Endothelial cell (in vitro differentiated cells): Measurements from ENCODE around the gene MYADM. TPM values are rescaled to one million over a fixed set of nuclear protein-coding genes. Genes with fewer than 3 reads are reported as not detected.
A peak's percentile ranks its signal among the peaks of the same experiment; 100 is the strongest.

ENCODE experiments used
- DNase-seq: peaks from one replicate; pipeline ENCODE4 v3.0.0; 2021; ENCODE audit warnings: low spot score
- H3K27ac Mint-ChIP-seq: one replicate; pipeline ENCODE4 v1.8.0; 2021; ENCODE audit warnings: mixed read lengths, inconsistent platforms; ENCODE audit not compliant: unreplicated experiment
- H3K27me3 Mint-ChIP-seq: one replicate; pipeline ENCODE4 v1.8.0; 2021; ENCODE audit warnings: mild to moderate bottlenecking, moderate library complexity, mixed read lengths, inconsistent platforms; ENCODE audit not compliant: unreplicated experiment
- H3K36me3 Mint-ChIP-seq: one replicate; pipeline ENCODE4 v1.8.0; 2021; ENCODE audit warnings: mild to moderate bottlenecking, low read depth, mixed read lengths, inconsistent platforms; ENCODE audit not compliant: unreplicated experiment
- H3K4me1 Mint-ChIP-seq: one replicate; pipeline ENCODE4 v1.8.0; 2021; ENCODE audit warnings: mild to moderate bottlenecking, mixed read lengths, inconsistent platforms; ENCODE audit not compliant: unreplicated experiment
- H3K4me3 Mint-ChIP-seq: one replicate; pipeline ENCODE4 v1.8.0; 2021; ENCODE audit warnings: mild to moderate bottlenecking, mixed read lengths, inconsistent platforms; ENCODE audit not compliant: unreplicated experiment
- H3K9me3 Mint-ChIP-seq: one replicate; pipeline ENCODE4 v1.8.0; 2021; ENCODE audit warnings: mixed read lengths, inconsistent platforms; ENCODE audit not compliant: unreplicated experiment
- CTCF ChIP-seq: fragments of 200-600 bp; sonication (generic); IDR thresholded peaks from one replicate; pipeline ENCODE4 v1.5.0; 2021; ENCODE audit warnings: antibody characterized with exemption; ENCODE audit not compliant: unreplicated experiment
- total RNA-seq: library from RNA; stranded (reverse); fragmentation: NEBNext Ultra II Directional; extraction: Animal tissue kit (Norgen Biotek cat#: 25700); gene quantifications from one replicate; pipeline ENCODE4 v1.2.1, GENCODE V29; 2021; ENCODE audit not compliant: unreplicated experiment

MYADM gene
- total RNA-seq, 1 donor from 2014 or later: 123 TPM

- H3K9me3 Mint-ChIP-seq: peaks cover 4% of the 10 kb centered on the region
- TF ChIP-seq CTCF: no peak
- peak overlapping the region; percentile 24 for H3K27ac Mint-ChIP-seq
- H3K36me3 Mint-ChIP-seq: no peaks in the 10 kb centered on the region
- no peak overlapping the region for H3K4me3 Mint-ChIP-seq
- peaks cover 24% of the 10 kb centered on the region for H3K27me3 Mint-ChIP-seq
- DNase-seq: no peak
- H3K4me1 Mint-ChIP-seq: peaks cover 23% of the 10 kb centered on the region
Measured at GRCh38 chr19:53903055-53903680, 35.5 kb downstream of the MYADM start.

GRCh38 chr19:53904909-53905308 is 37.2 kb downstream of the MYADM start:
- H3K4me1 Mint-ChIP-seq: peaks cover 21% of the 10 kb centered on the region
- no peak for DNase-seq
- no peak overlapping the region for H3K27ac Mint-ChIP-seq
- H3K27me3 Mint-ChIP-seq: peaks cover 29% of the 10 kb centered on the region
- peaks cover 4% of the 10 kb centered on the region for H3K36me3 Mint-ChIP-seq
- no peak overlapping the region for H3K4me3 Mint-ChIP-seq
- TF ChIP-seq CTCF: no peak
- peaks cover 4% of the 10 kb centered on the region for H3K9me3 Mint-ChIP-seq

GRCh38 chr19:53905787-53906186 is 38.1 kb downstream of the MYADM start:
- Mint-ChIP-seq H3K4me1 (peaks cover 27% of the 10 kb centered on the region), H3K27ac (no peak overlapping the region), H3K9me3 (peaks cover 4% of the 10 kb centered on the region), H3K36me3 (peaks cover 8% of the 10 kb centered on the region), H3K4me3 (no peak overlapping the region), H3K27me3 (peaks cover 35% of the 10 kb centered on the region)
- TF ChIP-seq CTCF: no peak
- DNase-seq: no peak

- Mint-ChIP-seq H3K4me1 (peaks cover 27% of the 10 kb centered on the region), H3K27me3 (peaks cover 40% of the 10 kb centered on the region), H3K36me3 (peaks cover 8% of the 10 kb centered on the region), H3K27ac (no peak overlapping the region), H3K9me3 (peaks cover 4% of the 10 kb centered on the region), H3K4me3 (no peak overlapping the region)
- DNase-seq: peak; percentile 64
- TF ChIP-seq CTCF: peak; percentile 93
Measured at GRCh38 chr19:53906211-53907192, 38.8 kb downstream of the MYADM start.

GRCh38 chr19:53907193-53907581 is 39.5 kb downstream of the MYADM start:
- Mint-ChIP-seq H3K4me3 (peak overlapping the region; percentile 85), H3K27me3 (peaks cover 42% of the 10 kb centered on the region), H3K36me3 (peaks cover 8% of the 10 kb centered on the region), H3K27ac (no peak overlapping the region), H3K9me3 (peaks cover 4% of the 10 kb centered on the region), H3K4me1 (peaks cover 27% of the 10 kb centered on the region)
- no peak for DNase-seq
- TF ChIP-seq CTCF: no peak
